ENCODE data around the gene IFT43. TPM values are rescaled to one million over a fixed set of nuclear protein-coding genes. Genes with fewer than 3 reads are reported as not detected.

IFT43 gene
- total and polyA plus RNA-seq, 2 donors (not counting 3 experiments of a cell fraction or from before 2014, with no cell fraction given), result 22.3 to 39.0 TPM

- H3K9me3 ChIP-seq (replicated peaks; ENCODE audit: control insufficient read depth, insufficient read depth, low read length), result no peaks in the 10 kb centered on the region
- dilution Hi-C loops (cut with MboI; ENCODE audit: extremely low pct_ligation_motif_present, low sequenced_read_pairs), result no loop called here
- POLR2A ChIA-PET, result no interaction called here
- no peaks in the 10 kb centered on the region for H3K36me3 ChIP-seq (ENCODE audit: control insufficient read depth in 2 of 2, extremely low read depth in 1 of 2, insufficient read depth in 2 of 2, low read length in 2 of 2)
- intact Hi-C loops (cut with micrococcal nuclease), result no loop called here
- no peak for DNase-seq (ENCODE audit: low read depth, low spot score)
- FAIRE-seq, result no peak
- H3K9ac ChIP-seq (replicated peaks; ENCODE audit: extremely low read depth, insufficient read depth, low read length), result no peak overlapping the region
- no peak overlapping the region for H3K4me3 ChIP-seq (replicated peaks in 1 of 3; ENCODE audit: insufficient read depth in 1 of 3, low read depth in 1 of 3, low read length in 3 of 3)
- peaks cover 0 to 2% of the 10 kb centered on the region in 2 experiments for H3K27me3 ChIP-seq (ENCODE audit: control insufficient read depth in 2 of 2, insufficient read depth in 2 of 2, low read length in 2 of 2)
- no peaks in the 10 kb centered on the region for H3K79me2 ChIP-seq (ENCODE audit: control insufficient read depth, insufficient read depth, low read length)
- no TSS peak for BruUV-seq (replicated peaks)
- H4K20me1 ChIP-seq (replicated peaks; ENCODE audit: control insufficient read depth, extremely low read depth, insufficient read depth, low read length), result no peaks in the 10 kb centered on the region
- no peak overlapping the region for H2AFZ ChIP-seq (ENCODE audit: low read depth, low read length)
- H3K4me2 ChIP-seq (ENCODE audit: insufficient read depth, low read length), result no peak overlapping the region
- H3K27ac ChIP-seq (ENCODE audit: insufficient read depth, low read depth, low read length), result no peak overlapping the region
- TF ChIP-seq POLR2AphosphoS5 (IDR thresholded peaks at IDR 0.05; ENCODE audit: insufficient read depth, low read depth, low read length) (no peak), EZH2 (IDR thresholded peaks at IDR 0.05; ENCODE audit: borderline replicate concordance, low read depth, low read length, severe bottlenecking) (no peak), MYC (IDR thresholded peaks at IDR 0.05; ENCODE audit: low read depth, low read length) (no peak)
- CTCF ChIA-PET, result no interaction called here
- H3K4me1 ChIP-seq (ENCODE audit: control insufficient read depth, extremely low read depth, insufficient read depth, low read length), result no peaks in the 10 kb centered on the region
- H3K9me1 ChIP-seq (replicated peaks; ENCODE audit: control insufficient read depth, extremely low read depth, insufficient read depth, low read length), result no peaks in the 10 kb centered on the region
These were observed 113.5 kb downstream of the IFT43 start for GRCh38 chr14:76098916-76099675.

DNA sequence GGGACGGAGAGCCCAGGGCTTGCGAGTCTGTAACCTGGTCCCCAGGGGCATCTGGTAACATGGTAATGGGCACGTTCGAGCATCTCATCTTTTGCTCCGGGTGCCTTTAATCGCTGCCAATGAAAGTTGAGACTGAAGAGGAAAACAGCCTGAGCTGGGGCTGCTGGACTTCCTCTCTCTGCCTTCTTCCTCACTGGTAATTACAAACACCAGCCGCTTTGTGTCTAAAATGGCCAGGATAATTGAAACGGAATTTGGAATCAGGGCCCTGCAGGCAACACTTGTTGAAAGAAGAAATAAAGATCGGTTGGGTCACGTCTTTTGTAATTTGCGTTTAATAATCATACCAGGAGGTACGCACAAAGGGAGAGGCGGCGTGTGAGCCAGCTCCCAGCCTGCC lies 114.7 kb downstream of the IFT43 start:
- POLR2A ChIA-PET, result no interaction called here
- Histone ChIP-seq H3K9me1 (replicated peaks; ENCODE audit: control insufficient read depth, extremely low read depth, insufficient read depth, low read length) (no peaks in the 10 kb centered on the region), H3K4me3 (replicated peaks in 1 of 3; ENCODE audit: insufficient read depth in 1 of 3, low read depth in 1 of 3, low read length in 3 of 3) (no peak overlapping the region), H3K4me2 (ENCODE audit: insufficient read depth, low read length) (no peak overlapping the region), H3K79me2 (ENCODE audit: control insufficient read depth, insufficient read depth, low read length) (no peaks in the 10 kb centered on the region), H3K9me3 (replicated peaks; ENCODE audit: control insufficient read depth, insufficient read depth, low read length) (no peaks in the 10 kb centered on the region), H4K20me1 (replicated peaks; ENCODE audit: control insufficient read depth, extremely low read depth, insufficient read depth, low read length) (no peaks in the 10 kb centered on the region), H3K27ac (ENCODE audit: insufficient read depth, low read depth, low read length) (no peak overlapping the region), H3K27me3 (ENCODE audit: control insufficient read depth in 2 of 2, insufficient read depth in 2 of 2, low read length in 2 of 2) (no peaks in the 10 kb centered on the region), H3K36me3 (ENCODE audit: control insufficient read depth in 2 of 2, extremely low read depth in 1 of 2, insufficient read depth in 2 of 2, low read length in 2 of 2) (no peaks in the 10 kb centered on the region), H3K4me1 (ENCODE audit: control insufficient read depth, extremely low read depth, insufficient read depth, low read length) (no peaks in the 10 kb centered on the region), H2AFZ (ENCODE audit: low read depth, low read length) (no peak overlapping the region), H3K9ac (replicated peaks; ENCODE audit: extremely low read depth, insufficient read depth, low read length) (no peak overlapping the region)
- CTCF ChIA-PET, result no interaction called here
- TF ChIP-seq EZH2 (IDR thresholded peaks at IDR 0.05; ENCODE audit: borderline replicate concordance, low read depth, low read length, severe bottlenecking), result no peak
- TF ChIP-seq FOS (IDR thresholded peaks at IDR 0.05; ENCODE audit: borderline replicate concordance, insufficient read depth, low read length), result no peak
- no peak for TF ChIP-seq MAX (IDR thresholded peaks at IDR 0.05; ENCODE audit: insufficient read depth, insufficient read length)
- TF ChIP-seq POLR2AphosphoS5 (IDR thresholded peaks at IDR 0.05; ENCODE audit: insufficient read depth, low read depth, low read length), result no peak
- no peak for TF ChIP-seq JUN (IDR thresholded peaks at IDR 0.05; ENCODE audit: borderline replicate concordance, insufficient read depth, insufficient read length, low read depth)
- no peak for TF ChIP-seq CTCF (IDR thresholded peaks at IDR 0.05; ENCODE audit: extremely low read depth in 1 of 2, insufficient read depth in 1 of 2, low read depth in 1 of 2, low read length in 2 of 2)
- no peak for TF ChIP-seq MYC (IDR thresholded peaks at IDR 0.05; ENCODE audit: low read depth, low read length)
- no peak for TF ChIP-seq POLR2A (IDR thresholded peaks at IDR 0.05; ENCODE audit: low read depth, low read length)
- no peak for TF ChIP-seq GATA2 (IDR thresholded peaks at IDR 0.05; ENCODE audit: insufficient read depth, insufficient read length, low read depth, low read length)
- intact Hi-C loops (cut with micrococcal nuclease), result no loop called here
- DNase-seq (ENCODE audit: low read depth, low spot score) (no peak), FAIRE-seq (no peak)
- dilution Hi-C loops (cut with MboI; ENCODE audit: extremely low pct_ligation_motif_present, low sequenced_read_pairs), result no loop called here
- no TSS peak for BruUV-seq (replicated peaks)
